Measurements from ENCODE around the gene DDX10.
A peak's percentile ranks its signal among the peaks of the same experiment; 100 is the strongest.

The DDX10 gene

GRCh38 chr11:108873310-108873709 lies 208.4 kb downstream of the DDX10 start:
- no peak for TF ChIP-seq CTCF (conservative IDR thresholded peaks at IDR 0.05; ENCODE audit: low read length)
- no peak overlapping the region for H3K4me3 ChIP-seq (ENCODE audit: low read length)
- DNase-seq (ENCODE audit: low read depth), result peak; percentile 55

- peak; percentile 25 for DNase-seq (ENCODE audit: low read depth)
- no peak for TF ChIP-seq CTCF (conservative IDR thresholded peaks at IDR 0.05; ENCODE audit: low read length)
- H3K4me3 ChIP-seq (ENCODE audit: low read length), result no peak overlapping the region
Measured at GRCh38 chr11:108873941-108874340, 209.1 kb downstream of the DDX10 start.

GRCh38 chr11:108875134-108875533 lies 210.3 kb downstream of the DDX10 start:
- H3K4me3 ChIP-seq (ENCODE audit: low read length), result no peak overlapping the region
- TF ChIP-seq CTCF (conservative IDR thresholded peaks at IDR 0.05; ENCODE audit: low read length), result no peak
- no peak for DNase-seq (ENCODE audit: low read depth)

- no peak for TF ChIP-seq CTCF (conservative IDR thresholded peaks at IDR 0.05; ENCODE audit: low read length)
- peak; percentile 31 for DNase-seq (ENCODE audit: low read depth)
- H3K4me3 ChIP-seq (ENCODE audit: low read length), result no peak overlapping the region
Measured at GRCh38 chr11:108877178-108877577, 212.3 kb downstream of the DDX10 start.

- no peak for DNase-seq (ENCODE audit: low read depth)
- TF ChIP-seq CTCF (conservative IDR thresholded peaks at IDR 0.05; ENCODE audit: low read length), result no peak
- no peak overlapping the region for H3K4me3 ChIP-seq (ENCODE audit: low read length)
Measured at GRCh38 chr11:108880510-108880909, 215.6 kb downstream of the DDX10 start.

- no peak overlapping the region for H3K4me3 ChIP-seq (ENCODE audit: low read length)
- TF ChIP-seq CTCF (conservative IDR thresholded peaks at IDR 0.05; ENCODE audit: low read length), result no peak
- DNase-seq (ENCODE audit: low read depth), result no peak
Measured at GRCh38 chr11:108881131-108881530, 216.3 kb downstream of the DDX10 start.

- DNase-seq (ENCODE audit: low read depth), result no peak
- TF ChIP-seq CTCF (conservative IDR thresholded peaks at IDR 0.05; ENCODE audit: low read length), result no peak
- H3K4me3 ChIP-seq (ENCODE audit: low read length), result no peak overlapping the region
Measured at GRCh38 chr11:108882211-108882831, 217.5 kb downstream of the DDX10 start.
